GM04504 (cell line): ENCODE measurements around the gene DCBLD1.

Source experiments
- DNase-seq: peaks from one replicate; pipeline ENCODE4 v3.0.0-alpha.2; 2012; ENCODE audit warnings: low read depth

Gene DCBLD1

GRCh38 chr6:117531346-117531745 is 48.9 kb downstream of the DCBLD1 start:
- no peak for DNase-seq

GRCh38 chr6:117531809-117532725 is 49.6 kb downstream of the DCBLD1 start:
- no peak for DNase-seq

- DNase-seq: no peak
These were observed 51.3 kb downstream of the DCBLD1 start for GRCh38 chr6:117533775-117534174.

- no peak for DNase-seq
These were observed 52.5 kb downstream of the DCBLD1 start for GRCh38 chr6:117534974-117535373.

- no peak for DNase-seq
These were observed 53.8 kb downstream of the DCBLD1 start for GRCh38 chr6:117536317-117536716.

GRCh38 chr6:117538615-117539014 is 56.1 kb downstream of the DCBLD1 start:
- DNase-seq: no peak

- no peak for DNase-seq
These were observed 58.2 kb downstream of the DCBLD1 start for GRCh38 chr6:117540670-117541069.

- DNase-seq: no peak
These were observed 60.0 kb downstream of the DCBLD1 start for GRCh38 chr6:117542493-117542892.

GRCh38 chr6:117544716-117545115 is 62.2 kb downstream of the DCBLD1 start:
- no peak for DNase-seq

- DNase-seq: no peak
These were observed 62.7 kb downstream of the DCBLD1 start for GRCh38 chr6:117545161-117545595.

- no peak for DNase-seq
These were observed 64.2 kb downstream of the DCBLD1 start for GRCh38 chr6:117546674-117547073.

- DNase-seq: no peak
These were observed 65.5 kb downstream of the DCBLD1 start for GRCh38 chr6:117547688-117548621.

- no peak for DNase-seq
These were observed 66.4 kb downstream of the DCBLD1 start for GRCh38 chr6:117548797-117549301.

GRCh38 chr6:117549611-117550010 is 67.1 kb downstream of the DCBLD1 start:
- no peak for DNase-seq

GRCh38 chr6:117550078-117550600 is 67.7 kb downstream of the DCBLD1 start:
- DNase-seq: no peak

GRCh38 chr6:117550618-117551242 is 68.3 kb downstream of the DCBLD1 start:
- DNase-seq: no peak

GRCh38 chr6:117552618-117553017 is 70.1 kb downstream of the DCBLD1 start:
- no peak for DNase-seq

- DNase-seq: no peak
These were observed 70.7 kb downstream of the DCBLD1 start for GRCh38 chr6:117553142-117553541.

GRCh38 chr6:117555262-117555849 is 72.9 kb downstream of the DCBLD1 start:
- DNase-seq: no peak

- no peak for DNase-seq
These were observed 73.5 kb downstream of the DCBLD1 start for GRCh38 chr6:117555882-117556498.

GRCh38 chr6:117557951-117558350 is 75.5 kb downstream of the DCBLD1 start:
- DNase-seq: no peak
